Endometrium (tissue), 2 donors: Measurements from ENCODE around the gene ZNF324.
"Not testable (repeated sequence)": the region's sequence is repeated elsewhere in the genome, so short reads cannot be mapped to it uniquely, and the experiment has no call there.

Experiments used
- FAIRE-seq: peaks from 2 replicates; lab custom pipeline; 2012; peaks lifted over from hg19 to GRCh38; lab: Jason Lieb, UNC
- donor health status: control.
- donor health status: control.

Gene ZNF324

GRCh38 chr19:58466760-58467589 is at the start of gene ZNF324:
Gene ZNF324, plus strand, starts transcription at chr19:58467080. Its CDS starts 2,106 bp downstream, at chr19:58469186.
- FAIRE-seq = peak; percentile 96

GRCh38 chr19:58428617-58429016 is 38.3 kb upstream of the ZNF324 start:
- FAIRE-seq = no peak

- no peak for FAIRE-seq
Measured at GRCh38 chr19:58429745-58430144, 37.1 kb upstream of the ZNF324 start.

GRCh38 chr19:58434217-58434616 is 32.7 kb upstream of the ZNF324 start:
- FAIRE-seq = no peak

GRCh38 chr19:58439576-58440554 is 27.0 kb upstream of the ZNF324 start, which contains the start of gene ZNF132:
Gene ZNF132, minus strand, starts transcription at chr19:58440153. Its CDS starts 332 bp downstream, at chr19:58439821.
- FAIRE-seq = peak; percentile 100

GRCh38 chr19:58440556-58440955 is 26.3 kb upstream of the ZNF324 start:
- no peak for FAIRE-seq

- not testable (repeated sequence) for FAIRE-seq
Measured at GRCh38 chr19:58442986-58443385, 23.9 kb upstream of the ZNF324 start.

- not testable (repeated sequence) for FAIRE-seq
Measured at GRCh38 chr19:58448860-58449259, 18.0 kb upstream of the ZNF324 start.

- not testable (repeated sequence) for FAIRE-seq
Measured at GRCh38 chr19:58449980-58450379, 16.9 kb upstream of the ZNF324 start.

- no peak for FAIRE-seq
Measured at GRCh38 chr19:58450856-58451357, 16.0 kb upstream of the ZNF324 start.

- peak; percentile 4 for FAIRE-seq
Measured at GRCh38 chr19:58451358-58452101, 15.3 kb upstream of the ZNF324 start, which contains the start of gene ZNF324B. Gene ZNF324B, plus strand, starts transcription at chr19:58451622. Its CDS starts 2,080 bp downstream, at chr19:58453702.

- no peak for FAIRE-seq
Measured at GRCh38 chr19:58453743-58454142, 13.1 kb upstream of the ZNF324 start.

- no peak for FAIRE-seq
Measured at GRCh38 chr19:58455306-58455705, 11.6 kb upstream of the ZNF324 start.

- no peak for FAIRE-seq
Measured at GRCh38 chr19:58456111-58456510, 10.8 kb upstream of the ZNF324 start.

GRCh38 chr19:58460039-58460438 is 6.8 kb upstream of the ZNF324 start:
- no peak for FAIRE-seq

- FAIRE-seq = no peak
Measured at GRCh38 chr19:58466089-58466759, 656 bp upstream of the ZNF324 start.

GRCh38 chr19:58468216-58468839 is 1.4 kb downstream of the ZNF324 start:
- FAIRE-seq = no peak

- FAIRE-seq = no peak
Measured at GRCh38 chr19:58469241-58470013, 2.5 kb downstream of the ZNF324 start.

GRCh38 chr19:58470837-58471543 is 4.1 kb downstream of the ZNF324 start:
- FAIRE-seq = not testable (repeated sequence)
